Superior temporal gyrus (tissue), 1 donor: Measurements from ENCODE around the gene DHX36.

Experiments
- DNase-seq: peaks from one replicate; pipeline ENCODE4 v3.0.0-alpha.2; 2016; ENCODE audit errors: extremely low spot score

The DHX36 gene

DNA sequence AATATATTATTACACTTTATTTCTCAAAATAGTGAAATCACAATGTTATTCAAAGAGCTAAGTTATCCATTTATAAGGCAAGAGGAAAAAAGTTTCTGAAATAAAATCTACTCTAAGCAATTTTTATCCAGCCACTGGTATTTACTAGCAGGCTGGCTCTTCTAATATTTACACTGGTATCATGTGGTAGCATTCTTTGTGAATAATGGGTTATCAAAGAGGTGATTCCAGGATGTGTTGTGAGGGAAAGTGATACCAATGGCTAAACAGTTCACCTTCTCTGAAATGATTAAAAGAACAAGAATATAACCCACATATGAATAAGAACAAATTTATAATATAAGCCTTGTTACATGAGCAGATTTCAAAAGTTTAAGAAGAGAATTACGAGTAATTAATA, 44.1 kb downstream of the DHX36 start:
- no peak for DNase-seq

DNA sequence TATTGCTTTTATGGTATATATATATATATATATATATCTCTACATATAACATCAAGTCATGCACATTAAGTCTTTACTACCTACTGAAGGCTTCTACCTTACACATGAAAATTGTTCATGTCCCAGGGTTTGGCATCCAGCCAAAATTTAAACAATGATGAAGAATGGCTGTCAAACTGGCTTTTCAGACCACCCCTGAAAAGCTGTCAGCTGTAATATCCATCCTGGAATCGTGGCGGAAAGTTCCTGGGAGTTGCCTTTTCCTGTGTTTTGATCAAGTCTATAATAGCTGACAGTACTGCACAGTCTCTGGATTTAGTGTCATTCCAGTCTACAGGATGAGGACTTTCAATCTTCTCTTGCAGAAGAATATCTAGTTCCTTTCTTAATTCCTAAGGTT, 48.3 kb downstream of the DHX36 start:
- no peak for DNase-seq

DNA sequence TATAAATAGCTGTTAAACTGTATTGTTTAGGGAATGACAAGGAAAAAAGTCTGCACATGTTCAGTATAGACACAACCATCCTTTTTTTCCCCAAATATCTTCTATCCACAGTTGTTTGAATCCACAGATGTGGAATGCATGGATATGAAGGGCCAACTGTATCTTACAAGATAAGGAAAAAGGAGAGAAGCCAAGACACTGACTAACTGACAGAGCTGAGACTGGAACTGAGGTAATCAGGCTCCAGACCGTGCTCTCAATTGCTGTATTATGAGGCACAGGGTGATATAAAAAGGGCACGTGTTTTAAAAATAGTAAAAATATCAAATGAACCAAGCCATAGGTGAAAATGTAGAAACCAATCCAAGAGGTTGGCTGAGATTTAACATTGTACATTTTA, 49.0 kb downstream of the DHX36 start:
- no peak for DNase-seq

DNA sequence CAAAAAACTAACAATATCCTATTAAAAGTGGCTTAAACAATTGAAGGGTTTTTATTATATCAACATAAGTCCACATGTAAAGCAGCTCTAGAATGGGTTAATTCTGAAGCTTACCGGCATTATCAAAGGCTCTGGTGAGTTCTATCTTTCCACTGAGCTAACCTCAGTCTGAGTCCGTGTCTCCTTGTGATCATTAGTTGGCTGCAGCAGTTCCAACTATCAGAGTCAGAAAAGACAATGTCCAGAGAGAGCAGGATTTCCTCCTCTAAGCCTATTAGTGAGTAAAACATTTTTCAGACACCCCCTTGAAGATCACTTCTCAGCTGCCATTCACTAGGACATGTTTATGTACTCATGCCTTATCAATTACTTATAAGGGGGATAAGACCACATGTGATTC, 49.9 kb downstream of the DHX36 start:
- DNase-seq: no peak

DNA sequence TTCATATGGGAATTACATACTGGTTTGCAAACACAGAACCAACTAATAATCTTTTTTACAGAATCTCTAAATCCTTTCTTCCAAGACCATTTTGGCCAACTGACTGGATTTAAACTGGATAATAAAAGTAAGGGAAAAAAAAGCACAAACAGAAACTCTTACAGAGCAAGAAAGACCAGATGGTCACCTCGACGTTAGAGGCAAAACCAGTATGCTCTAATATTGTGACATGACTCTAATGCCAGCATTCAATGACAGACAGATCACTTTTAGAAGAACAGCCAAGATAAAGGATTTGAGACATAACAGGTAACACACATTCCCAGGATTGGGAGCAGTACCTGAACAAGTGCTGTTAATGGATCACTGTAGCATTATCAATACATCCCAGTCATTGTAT, 50.9 kb downstream of the DHX36 start:
- no peak for DNase-seq

DNA sequence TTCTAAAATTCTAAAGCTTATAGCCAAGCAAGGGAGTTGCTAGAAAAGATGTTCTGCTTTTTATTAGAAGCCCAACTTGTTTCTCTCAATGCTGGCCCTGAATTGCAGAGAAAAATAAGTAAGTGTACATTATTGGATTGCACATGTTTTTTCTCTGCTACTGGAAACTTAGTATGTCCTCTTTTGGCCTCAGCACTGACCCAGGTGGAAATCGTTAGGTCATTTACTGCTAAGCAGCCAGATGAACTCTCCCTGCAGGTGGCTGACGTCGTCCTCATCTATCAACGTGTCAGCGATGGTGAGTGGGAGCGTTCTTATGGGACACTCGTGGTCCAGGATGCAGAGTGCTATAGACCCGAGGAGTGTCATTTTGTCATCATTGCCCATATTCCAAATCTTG, 69.8 kb downstream of the DHX36 start:
- no peak for DNase-seq

DNA sequence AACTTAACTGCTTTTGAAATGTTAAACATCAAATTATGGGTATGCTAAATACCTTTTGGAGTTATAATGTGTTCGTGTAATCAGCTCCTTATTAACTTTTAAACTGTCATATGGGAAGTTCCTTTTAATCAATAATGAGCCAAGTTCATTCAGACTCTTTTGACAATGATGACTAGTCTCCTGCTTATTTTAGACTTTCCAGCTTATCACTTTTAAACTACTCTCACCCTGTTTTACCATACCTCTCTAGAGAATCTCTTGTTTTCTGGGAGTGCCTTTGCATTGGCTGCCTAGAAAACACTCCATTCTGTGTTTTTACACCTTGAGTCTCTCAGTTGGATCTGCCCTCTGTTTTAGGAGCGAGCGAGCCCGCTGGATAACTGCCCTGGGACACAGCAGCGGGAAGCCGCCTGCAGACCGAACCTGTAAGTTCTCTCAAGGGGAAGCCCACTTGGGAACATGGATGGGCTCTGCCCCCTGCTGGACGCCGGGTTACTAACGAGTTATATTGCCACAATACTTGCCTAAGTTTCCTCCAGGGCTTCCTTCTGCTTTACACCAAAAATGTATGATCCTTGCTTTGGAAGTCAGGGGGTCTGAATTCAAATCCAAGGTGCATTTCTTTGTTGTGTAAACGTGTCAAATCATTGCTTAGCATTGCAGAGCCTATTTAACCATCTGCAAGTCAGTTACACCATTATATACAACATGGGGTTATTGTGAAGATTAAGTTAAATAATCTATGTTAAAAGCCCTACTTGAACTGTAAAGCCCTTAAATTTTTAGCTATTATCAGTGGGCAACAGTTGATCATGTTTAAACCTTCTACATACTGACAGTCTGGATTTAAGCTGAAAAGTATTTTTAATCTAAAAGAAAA, 71.3 kb downstream of the DHX36 start:
- peak; percentile 96 for DNase-seq

DNA sequence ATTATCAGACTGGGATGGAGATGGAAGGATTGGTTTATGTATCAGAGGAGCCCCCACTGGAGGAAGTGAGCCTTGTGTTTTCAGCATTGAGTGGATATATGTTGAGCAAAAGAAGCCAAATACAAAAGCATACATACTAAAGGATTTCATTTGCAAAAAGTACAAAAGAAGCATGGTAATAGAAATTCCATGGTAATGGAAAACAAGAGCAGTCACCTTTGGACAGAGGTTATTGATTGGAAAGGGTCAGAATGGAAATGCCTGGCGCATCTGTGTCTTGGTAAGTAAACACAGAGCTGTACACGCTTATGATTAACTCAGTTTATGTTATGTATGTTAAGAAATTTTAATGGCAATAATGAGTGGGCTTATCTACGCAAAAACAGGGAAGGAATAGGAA, 72.7 kb downstream of the DHX36 start:
- DNase-seq: no peak

DNA sequence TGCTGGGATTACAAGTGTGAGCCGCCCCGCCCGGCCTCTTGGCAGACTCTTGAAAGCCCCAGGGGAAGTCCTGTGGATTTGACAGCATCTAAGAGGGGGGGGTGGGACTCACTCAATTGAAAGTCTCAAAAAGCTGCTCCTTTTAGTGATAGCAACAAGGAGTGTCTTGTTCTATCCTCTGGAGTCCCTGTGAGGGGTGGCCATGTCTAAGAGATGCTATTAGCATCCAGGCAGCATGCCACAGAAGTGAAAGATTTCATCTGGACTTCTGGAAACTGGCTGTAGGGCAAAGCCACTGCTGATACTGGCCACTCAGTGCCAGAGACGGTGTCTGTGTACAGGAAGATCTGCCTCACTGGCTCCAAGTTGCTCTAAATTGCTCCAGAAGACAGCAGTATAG, 74.0 kb downstream of the DHX36 start:
- no peak for DNase-seq

DNA sequence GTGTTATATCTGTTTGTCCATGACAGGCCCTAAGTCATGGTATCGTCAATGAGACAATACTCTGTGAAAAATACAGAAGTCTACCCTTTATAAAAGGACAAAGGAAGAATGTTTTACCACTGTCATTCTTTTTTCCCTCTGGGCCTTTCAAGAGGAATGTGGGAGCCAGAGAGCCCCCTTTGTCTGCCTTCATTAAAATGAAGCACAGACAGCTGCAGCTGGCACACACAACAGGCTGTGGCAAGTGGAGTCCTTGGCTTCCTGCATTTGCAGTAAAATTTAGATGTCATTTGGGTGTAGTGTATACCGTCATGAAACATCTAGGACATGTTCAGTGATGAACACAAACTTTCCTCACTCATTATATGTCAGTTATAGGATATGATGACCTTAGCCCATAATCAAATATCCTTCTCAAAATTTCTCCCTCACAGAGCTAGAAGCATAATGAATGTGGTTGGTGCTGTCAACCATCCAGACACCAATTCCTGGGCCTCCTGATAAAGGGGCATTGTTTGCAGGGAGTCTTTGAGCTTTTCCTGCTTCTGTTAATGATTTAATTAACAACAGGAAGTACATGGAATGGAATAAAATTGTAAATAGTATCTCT, 76.4 kb downstream of the DHX36 start:
- DNase-seq: peak; percentile 58

DNA sequence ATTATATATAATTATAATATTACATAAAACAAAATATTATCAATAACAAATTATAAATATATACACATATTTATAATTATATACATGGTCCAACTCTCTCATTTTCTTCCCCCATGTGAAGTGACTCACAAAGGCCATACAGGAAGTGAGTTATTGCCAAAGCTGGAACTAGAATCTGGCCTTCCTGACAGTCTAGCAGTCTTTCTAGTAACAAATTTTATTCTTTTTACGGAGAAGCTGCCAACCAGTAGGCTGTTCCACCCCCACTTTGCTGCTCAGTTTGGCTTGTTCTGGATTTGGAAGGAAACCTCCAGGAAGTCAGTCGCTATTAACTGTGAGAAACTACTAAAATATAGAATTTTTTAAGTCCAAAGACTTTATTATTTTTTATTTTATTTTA, 79.6 kb downstream of the DHX36 start:
- DNase-seq: no peak

DNA sequence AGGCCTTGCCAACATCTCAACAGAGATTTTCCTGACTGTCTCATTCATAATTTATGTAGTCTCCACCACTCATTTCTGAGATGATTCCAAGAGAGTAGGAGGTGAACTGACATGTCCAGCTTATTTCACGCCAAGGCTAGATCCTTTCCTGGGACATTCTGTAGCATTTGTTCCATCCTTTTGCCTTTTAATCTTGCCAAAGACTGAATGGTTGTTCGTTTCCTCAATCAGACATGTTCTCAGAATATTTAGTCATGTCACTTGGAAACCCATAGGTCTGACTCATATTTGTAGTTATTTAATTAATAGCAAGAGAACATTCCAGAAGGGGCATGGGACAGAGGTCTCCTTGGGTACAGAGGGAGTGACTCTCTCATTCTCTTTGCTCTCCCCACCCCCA, 80.9 kb downstream of the DHX36 start:
- peak; percentile 27 for DNase-seq

DNA sequence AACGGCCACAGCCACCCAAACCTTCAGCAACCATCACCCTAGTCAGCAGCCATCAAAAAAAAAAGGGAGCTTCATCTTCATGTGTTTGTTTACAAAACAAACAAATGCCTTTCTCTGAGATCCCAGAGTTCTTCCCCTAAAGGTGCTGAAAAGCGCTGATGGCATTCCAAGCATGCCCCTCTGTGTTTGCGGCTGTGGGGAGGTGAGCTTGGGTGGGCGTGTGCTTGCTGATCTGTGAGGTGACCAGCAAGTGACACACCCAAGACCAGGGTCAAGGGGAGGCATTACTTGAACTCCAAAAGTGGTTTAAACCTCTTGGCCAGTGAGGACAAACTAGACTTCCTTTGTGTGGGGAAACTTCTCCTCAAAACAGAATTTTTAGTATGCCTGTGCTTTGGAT, 81.5 kb downstream of the DHX36 start:
- no peak for DNase-seq

DNA sequence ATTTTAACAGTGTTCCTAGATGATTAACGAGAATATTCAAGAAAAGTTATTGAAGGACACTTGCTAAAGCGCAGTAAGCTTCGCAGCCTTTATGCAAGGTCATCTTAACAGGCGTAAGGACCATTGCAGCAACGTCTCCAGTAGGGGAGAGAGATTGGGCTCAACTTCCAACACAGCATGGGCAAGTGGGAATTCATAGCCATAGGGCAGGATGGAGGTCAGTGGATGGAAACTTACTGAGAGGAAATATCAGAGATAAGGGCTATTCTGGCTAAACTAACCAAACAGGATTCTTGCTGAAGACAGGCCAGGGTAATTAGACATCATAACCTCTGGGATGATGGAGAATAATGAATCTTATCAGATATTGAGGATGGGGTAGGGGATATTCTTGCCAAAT, 82.8 kb downstream of the DHX36 start:
- DNase-seq: no peak

DNA sequence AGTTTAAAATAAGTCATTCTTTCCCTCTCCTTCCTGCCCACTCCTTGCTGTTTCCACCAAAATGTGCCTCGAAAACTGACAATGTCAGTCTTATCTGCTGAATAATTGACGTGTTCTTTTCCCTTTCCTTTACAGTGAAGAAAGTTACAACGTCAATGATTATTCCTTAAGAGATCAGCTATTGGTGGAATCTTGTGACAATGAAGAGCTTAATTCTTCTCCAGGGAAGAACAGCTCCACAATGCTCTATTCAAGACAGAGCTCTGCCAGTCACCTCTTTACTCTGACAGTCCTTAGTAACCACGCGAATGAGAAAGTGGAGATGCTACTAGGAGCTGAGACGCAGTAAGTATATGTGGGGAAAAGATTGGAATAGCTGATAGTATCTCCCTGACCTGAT, 84.1 kb downstream of the DHX36 start:
- DNase-seq: no peak

DNA sequence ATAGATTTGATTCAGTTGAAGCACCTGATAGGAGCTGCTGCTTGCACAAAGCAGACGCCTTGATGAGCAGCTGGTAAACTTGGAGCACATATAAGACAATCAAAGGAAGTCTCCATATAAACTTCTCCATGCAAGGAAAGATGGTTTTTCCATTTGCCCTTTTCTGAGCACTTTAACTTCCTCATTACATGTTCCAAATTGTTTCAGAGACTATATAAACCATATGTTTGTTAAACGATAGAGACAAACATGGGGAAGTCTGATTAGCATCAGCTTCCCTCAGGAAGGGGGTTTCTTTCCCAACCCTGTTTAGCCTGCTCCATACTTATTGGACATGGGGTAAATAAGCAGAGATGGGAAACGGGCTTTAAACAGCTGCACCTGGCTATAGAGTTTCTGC, 88.0 kb downstream of the DHX36 start:
- DNase-seq: no peak

DNA sequence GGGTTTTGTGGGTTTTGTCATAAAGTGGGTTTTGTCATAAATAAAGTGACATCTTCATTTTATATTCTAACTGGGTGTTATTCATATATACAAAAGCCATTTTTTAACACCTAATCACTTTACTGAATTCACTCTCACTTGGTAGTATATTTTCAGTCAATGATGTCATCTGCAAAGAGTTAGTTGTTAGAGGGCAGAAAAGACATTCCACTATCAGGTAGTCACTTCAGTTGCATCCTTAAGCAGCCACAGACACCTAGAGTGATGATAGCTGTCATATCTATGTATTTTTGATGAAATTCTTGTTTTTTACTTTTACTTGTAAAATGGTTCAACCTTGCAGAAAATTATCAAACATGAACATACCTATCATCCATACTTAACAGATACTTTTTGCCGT, 89.0 kb downstream of the DHX36 start:
- DNase-seq: no peak

DNA sequence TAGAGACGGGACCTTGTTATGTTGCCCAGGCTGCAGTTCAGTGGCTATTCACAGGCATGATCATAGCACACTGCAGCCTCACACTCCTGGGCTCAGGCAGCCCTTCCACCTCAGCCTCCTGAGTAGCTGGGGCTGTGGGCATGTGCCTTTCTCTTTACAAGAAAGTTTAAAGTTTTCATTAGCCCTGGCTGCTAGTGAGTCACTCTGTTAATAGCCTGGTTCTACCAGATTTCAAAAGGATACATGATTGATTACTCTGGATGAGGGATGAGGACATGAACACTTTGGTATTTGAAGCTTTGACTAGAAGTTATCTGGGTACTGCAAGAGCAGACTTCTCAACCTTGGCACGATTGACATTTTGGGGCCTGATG, 95.1 kb downstream of the DHX36 start:
- DNase-seq: no peak

DNA sequence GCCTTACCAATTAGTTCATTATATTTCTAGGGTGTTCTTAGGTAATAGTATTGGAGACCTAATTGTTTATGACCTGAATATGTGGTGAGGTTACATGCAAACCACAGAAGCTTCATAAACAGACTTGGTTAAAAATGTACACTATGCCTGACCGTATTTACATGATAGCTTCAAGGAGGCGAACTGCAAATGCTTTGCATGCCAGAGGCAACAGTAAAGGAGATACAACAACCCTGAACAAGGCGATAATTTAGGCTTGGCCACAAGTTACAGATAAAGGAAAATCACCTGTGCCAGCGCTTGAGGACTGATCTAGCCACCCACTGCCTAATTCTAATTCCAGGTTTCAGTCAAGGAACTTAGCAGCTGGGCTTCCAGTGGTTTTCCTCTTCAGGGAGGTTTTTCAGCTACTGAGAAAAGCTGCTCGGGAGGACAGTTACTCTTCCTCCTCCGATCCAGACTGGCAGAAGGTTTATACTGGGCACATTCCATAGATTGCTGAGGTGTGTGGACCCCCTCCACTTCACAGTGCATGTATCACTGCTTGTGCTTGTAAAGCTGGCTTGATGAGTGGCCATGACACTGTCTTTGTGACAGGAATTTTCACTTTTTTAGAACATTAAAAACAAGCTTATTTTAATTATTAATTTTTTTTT, 95.6 kb downstream of the DHX36 start:
- DNase-seq: no peak

DNA sequence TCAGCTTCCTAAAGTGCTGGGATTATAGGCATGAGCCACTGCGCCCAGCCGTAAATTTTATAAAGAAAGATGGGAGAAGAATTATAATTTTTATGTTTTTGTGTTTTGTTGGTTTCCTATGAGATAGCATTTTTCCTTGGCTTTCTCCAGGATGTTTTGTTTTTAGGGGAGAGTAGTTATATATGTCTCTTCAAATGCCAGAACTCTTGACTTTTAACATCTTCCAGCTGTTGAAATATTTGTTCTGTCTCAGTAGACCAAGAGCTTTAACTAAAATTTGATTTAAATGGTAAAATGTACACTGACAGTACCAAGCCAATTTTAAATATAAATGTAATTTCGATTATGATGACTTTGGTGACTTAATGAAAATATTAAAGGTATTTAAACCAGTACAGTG, 96.8 kb downstream of the DHX36 start:
- DNase-seq: no peak

DNA sequence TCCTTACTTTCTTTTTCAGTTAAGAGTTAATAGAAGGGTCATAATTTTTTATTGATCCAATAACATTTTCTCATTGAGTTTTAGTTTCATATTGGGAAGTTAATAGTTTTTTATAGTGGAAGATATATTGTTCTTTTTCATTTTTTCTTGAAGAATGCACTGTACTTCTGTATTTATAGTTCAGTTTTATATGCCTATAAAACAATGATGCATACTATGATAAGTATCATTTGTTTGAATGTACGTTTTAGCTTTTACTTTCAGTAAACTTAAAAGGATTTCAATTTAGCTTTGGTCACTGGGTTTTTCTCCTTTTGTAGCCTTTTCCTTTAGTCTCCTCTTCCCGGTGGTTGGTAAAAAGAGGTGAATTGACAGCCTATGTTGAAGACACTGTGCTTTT, 98.8 kb downstream of the DHX36 start:
- DNase-seq: no peak

DNA sequence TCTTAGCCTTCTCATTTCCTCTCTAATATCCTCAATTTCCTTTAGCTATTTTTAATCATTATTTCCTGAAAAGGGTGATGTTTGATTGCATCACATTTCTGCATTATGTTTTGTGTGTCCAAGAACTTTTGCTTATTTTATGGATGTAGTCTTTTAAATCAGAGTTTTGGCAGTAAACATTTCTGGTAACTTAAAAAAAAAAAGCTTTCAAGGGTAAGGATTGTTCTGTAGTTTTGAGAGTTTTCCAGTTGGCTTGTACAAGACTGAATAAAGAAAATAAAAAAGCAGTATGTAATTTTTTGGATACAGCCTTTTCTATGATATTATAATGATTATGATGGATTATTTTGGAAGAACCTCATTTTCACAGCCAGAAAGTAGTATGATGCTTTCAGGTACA, 99.4 kb downstream of the DHX36 start:
- DNase-seq: no peak

DNA sequence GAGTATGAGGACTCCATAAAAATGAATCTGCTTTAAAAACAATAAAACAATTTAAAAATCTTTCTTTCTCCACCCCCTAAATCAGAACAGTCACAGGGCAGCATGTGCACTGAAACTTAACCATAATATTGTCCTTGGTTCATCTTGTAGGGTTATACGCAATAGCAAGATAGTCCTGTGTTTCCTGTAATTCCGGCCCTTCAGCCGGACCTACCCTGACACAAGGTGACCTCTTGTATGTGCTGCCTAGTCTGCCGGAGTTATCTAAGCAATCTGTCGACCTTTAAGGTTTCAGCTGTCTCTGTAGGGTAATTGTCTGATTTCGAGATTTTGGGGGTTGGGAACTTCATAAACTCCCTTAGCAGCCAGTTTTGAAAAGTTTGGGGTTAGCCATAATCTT, 99.9 kb downstream of the DHX36 start:
- DNase-seq: no peak
